ENCODE results near the gene RFTN1. TPM values are rescaled to one million over a fixed set of nuclear protein-coding genes. Genes with fewer than 3 reads are reported as not detected.
A peak's percentile ranks its signal among the peaks of the same experiment; 100 is the strongest.

The RFTN1 gene
- total and polyA plus RNA-seq, 10 of the 15 experiments (the other 5 are each of a cell fraction or from before 2014, with no cell fraction given) = 20.6 to 213 (median 147) TPM

- TF ChIP-seq EP300 (IDR thresholded peaks at IDR 0.05; ENCODE audit: borderline replicate concordance in 1 of 2, control insufficient read depth in 1 of 2, low read depth in 2 of 2, low read length in 2 of 2) (no peak), PML (IDR thresholded peaks at IDR 0.05; ENCODE audit: low read length) (no peak), SIN3A (IDR thresholded peaks at IDR 0.05; ENCODE audit: low read depth, low read length) (0 out of 2 replicates have a peak, but pooled peaks have one; percentile 21), ZNF687 (IDR thresholded peaks at IDR 0.05) (no peak), MLLT1 (IDR thresholded peaks at IDR 0.05) (0 out of 2 replicates have a peak, but pooled peaks have one; percentile 35), IRF4 (IDR thresholded peaks at IDR 0.05; ENCODE audit: low read depth, low read length) (peak; percentile 62; the same call in 1 of the 2 replicates), KDM1A (IDR thresholded peaks at IDR 0.05; ENCODE audit: borderline replicate concordance) (no peak), ATF7 (IDR thresholded peaks at IDR 0.05; ENCODE audit: low read depth) (peak; percentile 24; the same call in 1 of the 2 replicates), KAT2A (conservative IDR thresholded peaks at IDR 0.05; ENCODE audit: control insufficient read depth, low read depth, low read length) (no peak), JUNB (IDR thresholded peaks at IDR 0.05) (no peak), IKZF2 (IDR thresholded peaks at IDR 0.05) (no peak), CEBPB (IDR thresholded peaks at IDR 0.05; ENCODE audit: borderline replicate concordance in 1 of 2, low read depth in 2 of 2, low read length in 2 of 2) (peak; percentile 22 to 77; a peak in 2 of 4 replicates), NFYB (IDR thresholded peaks at IDR 0.05; ENCODE audit: insufficient read depth, low read depth, low read length) (no peak), SUZ12 (IDR thresholded peaks at IDR 0.05; ENCODE audit: unreplicated experiment) (no peak), NFXL1 (IDR thresholded peaks at IDR 0.05; ENCODE audit: borderline replicate concordance) (no peak), MYC (IDR thresholded peaks at IDR 0.05; ENCODE audit: insufficient read depth, insufficient read length, insufficient replicate concordance, low read length, severe bottlenecking) (no peak), IKZF1 (conservative IDR thresholded peaks at IDR 0.05) (peak; percentile 39), RELA (IDR thresholded peaks at IDR 0.05; ENCODE audit: borderline replicate concordance, partially characterized antibody) (peak; percentile 66), ZNF24 (IDR thresholded peaks at IDR 0.05) (no peak), SMAD1 (IDR thresholded peaks at IDR 0.05; ENCODE audit: low read depth, partially characterized antibody) (no peak), SMC3 (IDR thresholded peaks at IDR 0.05; ENCODE audit: borderline replicate concordance, low read length) (peak; percentile 96), WRNIP1 (IDR thresholded peaks at IDR 0.05; ENCODE audit: borderline replicate concordance, low read depth, low read length) (0 out of 2 replicates have a peak, but pooled peaks have one; percentile 60), MEF2A (IDR thresholded peaks at IDR 0.05; ENCODE audit: insufficient read depth, low read depth, low read length) (0 out of 2 replicates have a peak, but pooled peaks have one; percentile 36), POU2F2 (IDR thresholded peaks at IDR 0.05; ENCODE audit: borderline replicate concordance, low read depth, low read length) (peak; percentile 89; the same call in 2 of the 3 replicates), RAD51 (IDR thresholded peaks at IDR 0.05) (no peak)
These were observed 37.3 kb upstream of the RFTN1 start (continued) for GRCh38 chr3:16550676-16551341.
